Cardiac atrium fibroblast (primary cell): ENCODE data around the gene ENTHD1. TPM values are rescaled to one million over a fixed set of nuclear protein-coding genes. Genes with fewer than 3 reads are reported as not detected.

Experiments
- total RNA-seq: library from RNA; depleted of rRNA; stranded (reverse); fragments of >200 nt; gene quantifications from 2 replicates; pipeline ENCODE4 v1.2.3, GENCODE V29; 2015

The ENTHD1 gene
- not detected in 2 replicates for total RNA-seq

GRCh38 chr22:39893526-39893925, at the start of gene ENTHD1:
TSS of gene ENTHD1 (minus strand) at chr22:39893760. CDS start at chr22:39887748, 6,012 bp downstream.

GRCh38 chr22:39900306-39901227, 7.0 kb upstream of the ENTHD1 start, which contains the start of gene GRAP2:
TSS of gene GRAP2 (plus strand) at chr22:39901084. CDS start at chr22:39947107, 46,023 bp downstream.

Other genes with a start within 250 kb of the ENTHD1 start
- gene GRAP2, start 7.3 kb upstream of the ENTHD1 start, total RNA-seq = not detected in 2 replicates
- gene TMA7B, start 66.6 kb upstream of the ENTHD1 start, total RNA-seq = not detected in 2 replicates
- gene FAM83F, start 101.2 kb upstream of the ENTHD1 start, total RNA-seq = 0.18 TPM in 1 of 2 replicates, not detected in the other